Breast epithelium (tissue), 3 donors: Measurements from ENCODE around the gene PDLIM1.

Source experiments
- POLR2A ChIP-seq: fragments of 450-650 bp; IDR thresholded peaks from one replicate; pipeline ENCODE4 v1.6.1; 2016; ENCODE audit warnings: antibody characterized with exemption, mild to moderate bottlenecking, moderate library complexity
- TF ChIP-seq, protein P1 (sequence below), 3 donors: fragments of 450-650 bp; IDR thresholded peaks; one replicate each; pipeline ENCODE4 v1.5.1; 2016 to 2017; ENCODE audit warnings: antibody characterized with exemption in 3 of 3, mild to moderate bottlenecking in 3 of 3, moderate library complexity in 3 of 3

DNA sequence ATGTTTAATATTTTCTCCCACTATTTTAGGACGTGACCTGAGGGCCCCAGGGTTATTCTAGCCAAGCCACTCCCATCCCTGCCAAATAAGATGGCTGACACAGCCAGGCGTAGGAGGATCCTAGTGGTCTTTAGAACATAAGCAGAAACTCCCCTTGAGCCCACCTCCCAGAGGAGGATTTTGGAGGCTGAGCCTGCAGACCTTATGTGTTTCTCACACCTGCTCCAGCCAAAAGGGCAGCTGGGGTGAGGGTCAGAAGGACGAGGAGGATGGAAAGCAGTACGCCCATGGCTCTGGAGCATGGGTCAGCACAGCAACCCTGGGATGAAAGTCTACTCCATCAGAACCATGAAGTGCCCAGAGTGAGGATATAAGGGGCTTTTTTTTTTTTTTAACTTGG is 39.9 kb downstream of the PDLIM1 start:
- no peak for TF ChIP-seq POLR2A
- TF ChIP-seq, protein P1, sequence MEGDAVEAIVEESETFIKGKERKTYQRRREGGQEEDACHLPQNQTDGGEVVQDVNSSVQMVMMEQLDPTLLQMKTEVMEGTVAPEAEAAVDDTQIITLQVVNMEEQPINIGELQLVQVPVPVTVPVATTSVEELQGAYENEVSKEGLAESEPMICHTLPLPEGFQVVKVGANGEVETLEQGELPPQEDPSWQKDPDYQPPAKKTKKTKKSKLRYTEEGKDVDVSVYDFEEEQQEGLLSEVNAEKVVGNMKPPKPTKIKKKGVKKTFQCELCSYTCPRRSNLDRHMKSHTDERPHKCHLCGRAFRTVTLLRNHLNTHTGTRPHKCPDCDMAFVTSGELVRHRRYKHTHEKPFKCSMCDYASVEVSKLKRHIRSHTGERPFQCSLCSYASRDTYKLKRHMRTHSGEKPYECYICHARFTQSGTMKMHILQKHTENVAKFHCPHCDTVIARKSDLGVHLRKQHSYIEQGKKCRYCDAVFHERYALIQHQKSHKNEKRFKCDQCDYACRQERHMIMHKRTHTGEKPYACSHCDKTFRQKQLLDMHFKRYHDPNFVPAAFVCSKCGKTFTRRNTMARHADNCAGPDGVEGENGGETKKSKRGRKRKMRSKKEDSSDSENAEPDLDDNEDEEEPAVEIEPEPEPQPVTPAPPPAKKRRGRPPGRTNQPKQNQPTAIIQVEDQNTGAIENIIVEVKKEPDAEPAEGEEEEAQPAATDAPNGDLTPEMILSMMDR (IDR thresholded peaks at IDR 0.05), result no peak
